Activated CD4-positive, alpha-beta T cell treated with anti-CD3 and anti-CD28 coated beads for 48 hours (primary cell): Measurements from ENCODE around the gene ERGIC1.
"Not testable (repeated sequence)": the region's sequence is repeated elsewhere in the genome, so short reads cannot be mapped to it uniquely, and the experiment has no call there.

Source experiments
- DNase-seq: peaks from one replicate; pipeline ENCODE4 v3.0.0-alpha.2; 2020

Gene ERGIC1

DNA sequence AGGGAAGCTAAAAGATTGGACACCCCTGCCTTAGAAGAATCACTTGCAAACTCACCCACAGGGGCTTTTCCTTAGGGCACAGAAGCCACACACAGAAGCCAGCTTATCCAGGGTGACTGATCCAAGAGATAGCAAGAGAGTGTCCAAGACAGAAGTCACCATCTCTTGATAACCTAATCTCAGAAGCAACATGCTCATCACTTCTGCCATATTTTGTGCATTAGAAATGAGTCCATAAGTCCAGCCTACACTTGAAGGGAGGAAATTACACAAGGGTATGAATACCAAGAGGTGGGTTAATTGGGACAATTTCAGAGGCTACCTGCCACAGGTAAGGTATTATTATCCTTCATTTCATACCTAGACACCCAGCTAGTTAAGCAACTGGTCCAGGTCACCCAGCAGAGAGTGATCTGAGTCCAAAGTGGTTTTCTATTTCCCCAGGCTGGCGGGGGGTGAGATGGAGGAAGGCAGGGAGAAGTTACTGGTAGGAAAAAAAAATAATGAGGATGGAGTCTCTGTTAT lies 3.7 kb upstream of the ERGIC1 start:
- DNase-seq = no peak

DNA sequence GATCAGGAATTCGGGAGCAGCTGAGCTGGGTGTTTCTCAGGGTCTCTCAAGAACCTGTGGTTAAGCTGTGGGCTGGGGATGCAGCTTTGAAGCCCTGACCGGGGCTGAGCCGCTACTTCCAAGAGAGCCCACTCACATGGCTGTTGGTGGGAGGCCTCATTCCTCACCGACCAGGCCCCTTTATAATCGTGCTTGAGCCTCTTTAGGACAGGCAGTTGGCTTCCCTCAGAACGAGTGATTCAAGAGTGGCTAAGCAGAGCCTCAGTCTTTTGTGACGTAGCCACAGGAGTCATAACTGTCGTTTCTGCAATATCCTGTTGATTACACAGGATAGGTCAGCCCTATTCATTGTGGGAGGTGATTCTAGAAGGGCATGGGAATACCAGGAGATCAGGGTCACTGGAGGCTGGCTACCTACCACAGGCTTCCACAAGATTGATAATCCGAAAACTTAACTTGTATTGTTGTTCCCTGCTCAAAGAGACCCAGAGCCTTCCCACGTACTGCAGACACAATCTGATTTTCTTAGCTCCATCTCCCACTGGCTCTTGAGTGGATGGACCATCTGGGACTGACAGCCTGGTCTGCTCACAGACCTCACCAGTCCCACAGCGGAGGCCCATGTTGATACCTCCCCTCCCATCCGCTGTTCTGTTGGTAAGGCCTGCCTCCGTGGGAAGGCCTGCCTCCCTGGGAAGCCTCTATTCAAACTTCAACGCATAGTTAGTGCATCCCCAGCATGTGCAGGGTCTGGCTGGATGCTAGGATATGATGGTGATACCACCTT lies 3.0 kb upstream of the ERGIC1 start:
- DNase-seq = no peak

DNA sequence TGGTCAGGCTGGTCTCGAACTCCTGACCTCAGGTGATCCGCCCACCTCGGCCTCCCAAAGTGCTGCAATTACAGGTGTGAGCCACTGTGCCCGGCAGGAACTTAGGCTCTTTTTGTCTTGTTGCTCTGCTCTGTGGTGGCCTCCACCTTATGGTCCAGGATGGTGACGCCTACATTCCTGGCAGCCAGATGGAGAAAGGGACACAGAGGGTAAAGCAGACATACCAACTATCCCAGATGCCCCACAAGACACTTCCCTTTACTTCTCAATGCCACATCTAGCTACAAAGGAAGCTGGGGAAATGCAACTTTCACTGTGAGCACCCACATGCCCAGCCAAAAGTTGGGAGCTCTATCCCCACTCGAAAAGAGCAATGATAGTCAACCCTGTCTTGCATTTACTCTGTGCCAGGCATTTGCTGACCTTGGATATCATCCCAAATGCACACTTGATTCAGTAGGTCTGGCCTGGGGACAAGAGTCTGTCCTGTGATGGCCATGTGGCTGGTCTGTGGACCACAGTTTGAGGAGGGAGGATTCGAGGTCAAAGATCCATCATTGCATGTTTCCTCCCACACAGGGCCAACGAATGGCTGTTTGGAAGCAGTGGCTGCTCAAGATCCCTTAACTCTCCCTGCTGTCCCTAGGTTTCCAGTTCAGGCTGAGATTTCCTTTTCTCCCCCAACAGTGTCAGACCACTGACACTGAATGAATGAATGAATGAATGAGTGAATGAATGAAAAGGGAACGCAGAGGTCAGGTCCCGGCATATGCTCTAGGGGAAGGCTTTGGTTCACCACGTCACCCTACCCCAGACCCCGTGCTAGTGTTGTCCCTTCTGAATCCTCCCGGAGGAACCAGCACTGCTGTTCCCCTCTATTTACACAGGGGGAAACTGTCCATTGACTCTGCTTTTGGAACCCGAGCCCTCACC lies 1.4 kb upstream of the ERGIC1 start:
- DNase-seq = no peak

DNA sequence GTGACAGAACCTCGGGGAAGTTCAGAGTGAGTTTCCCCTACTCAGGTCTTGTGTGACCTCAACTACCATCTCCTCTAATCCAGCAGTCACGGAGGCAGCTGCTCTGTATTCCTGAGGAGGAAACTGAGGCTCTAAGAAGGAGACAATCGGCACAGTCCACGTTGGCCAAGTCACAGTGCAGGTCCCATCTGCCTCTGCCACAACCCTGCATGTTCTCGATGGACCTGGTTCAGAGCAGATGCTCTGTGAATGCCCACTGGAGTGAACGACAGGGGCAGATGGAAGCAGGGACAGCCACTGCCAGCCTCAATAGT lies 722 bp upstream of the ERGIC1 start:
- DNase-seq = no peak

DNA sequence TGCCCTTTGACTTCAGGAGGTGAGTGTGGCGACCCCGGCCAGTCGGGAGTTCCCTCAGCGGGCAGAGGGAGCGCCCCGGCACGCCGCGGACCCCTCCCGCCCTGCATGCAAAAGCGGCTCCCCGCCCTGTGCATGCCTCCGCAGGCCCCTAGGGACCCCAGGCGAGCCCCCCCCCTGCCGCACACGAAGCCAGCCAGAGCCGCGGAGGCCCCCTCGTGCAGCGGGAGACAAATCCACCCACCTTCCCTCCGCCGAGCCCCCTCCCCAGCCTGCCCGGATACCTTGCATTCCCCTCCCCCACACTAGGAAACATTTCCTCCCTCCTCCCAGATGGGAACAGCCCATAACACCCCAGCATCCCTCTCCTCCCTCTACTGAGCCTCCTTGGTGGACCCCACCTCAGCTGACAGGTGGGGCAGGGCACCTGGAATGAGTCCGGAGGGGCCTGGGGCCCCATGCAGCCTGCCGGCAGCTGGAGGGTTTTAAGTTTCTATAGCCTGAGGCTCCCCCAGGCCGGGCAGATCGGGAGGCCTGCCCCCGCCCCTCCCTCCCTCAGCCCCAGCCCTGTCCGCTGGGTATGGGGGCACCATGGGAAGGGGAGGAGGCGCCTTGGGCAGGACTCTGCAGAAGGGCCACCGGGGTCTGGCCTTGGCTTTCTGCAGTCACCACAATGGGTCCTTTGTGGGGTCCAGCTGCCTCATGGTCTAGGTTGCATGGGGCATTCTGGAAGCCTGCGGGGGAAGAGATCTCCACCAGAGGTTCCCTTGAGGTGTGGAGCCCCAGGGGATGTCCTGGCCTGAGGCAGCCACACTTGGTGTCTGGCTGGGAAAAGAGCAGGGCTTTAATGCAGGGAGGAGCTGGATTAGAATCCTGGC lies 601 bp downstream of the ERGIC1 start:
- DNase-seq = no peak

DNA sequence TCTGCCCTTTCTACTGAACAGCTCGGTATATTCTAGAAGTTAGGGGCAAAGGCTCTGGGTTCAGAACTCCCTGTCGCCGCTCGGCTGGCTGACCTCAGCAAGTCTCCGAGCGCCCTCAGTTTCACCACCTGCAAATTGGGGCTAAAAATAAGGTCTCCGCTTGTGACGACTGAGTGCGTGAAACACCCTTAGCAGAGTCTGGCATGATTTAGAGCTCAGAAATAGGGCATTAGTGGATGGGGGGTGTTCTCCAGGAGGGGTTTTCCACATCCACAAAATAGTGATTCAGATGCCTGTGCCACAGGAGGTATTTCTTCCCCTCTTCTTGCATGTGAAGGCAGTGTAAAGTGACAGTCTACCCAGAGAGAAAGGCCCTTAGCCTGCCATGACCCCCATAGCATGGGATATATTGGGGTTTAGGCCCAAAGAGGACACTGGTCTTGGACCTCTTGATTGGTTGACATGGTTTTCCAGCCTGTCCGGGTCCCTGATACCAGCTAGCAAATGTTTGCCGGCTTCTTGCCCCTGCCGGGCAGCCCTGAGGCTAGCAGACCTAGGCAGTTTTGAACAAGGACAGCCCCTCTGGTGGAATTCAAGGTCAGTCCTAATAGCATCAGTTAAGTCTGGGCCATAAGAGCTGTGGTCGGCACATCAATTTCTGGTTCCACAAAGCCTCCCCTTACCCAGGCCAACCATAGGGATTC lies 1.4 kb downstream of the ERGIC1 start:
- DNase-seq = no peak

DNA sequence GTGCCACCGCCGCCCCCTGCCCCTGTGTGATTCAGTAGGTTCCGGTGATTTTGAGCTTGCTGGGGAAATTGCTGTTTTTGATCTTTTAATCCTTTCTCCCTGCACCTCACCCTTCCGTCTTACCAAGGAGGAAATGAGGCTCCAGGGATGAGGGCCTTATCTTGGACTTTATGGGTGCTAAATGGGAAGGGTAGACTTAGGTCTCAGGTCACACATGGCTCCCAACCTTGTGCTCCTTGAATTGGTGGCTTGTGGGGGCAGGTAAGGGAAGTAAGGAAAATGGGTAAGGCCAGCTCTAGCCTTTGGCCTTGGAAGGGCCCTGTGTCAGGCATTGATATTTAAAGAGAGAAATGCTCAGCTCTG lies 1.9 kb downstream of the ERGIC1 start:
- no peak for DNase-seq

DNA sequence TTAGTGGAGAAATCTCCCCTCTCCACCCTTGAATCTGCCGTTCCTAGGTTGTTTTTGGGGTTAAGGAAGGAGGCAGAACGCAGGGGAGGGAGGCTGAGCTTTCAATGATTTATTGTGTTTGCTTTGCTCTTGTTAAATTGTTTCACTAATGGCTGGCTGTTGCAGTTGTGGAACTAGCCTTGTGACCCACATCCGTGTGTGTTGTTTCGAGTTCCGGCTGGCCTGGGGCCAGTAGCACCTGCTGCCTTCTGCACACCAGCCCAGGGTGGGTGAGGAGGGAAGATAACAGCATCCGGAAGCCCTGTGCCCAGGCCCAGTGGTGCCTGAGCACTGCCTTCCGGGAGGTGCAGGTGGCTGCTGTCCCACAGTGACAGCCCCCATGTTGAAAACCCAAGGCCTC lies 3.6 kb downstream of the ERGIC1 start:
- peak; percentile 45 for DNase-seq

DNA sequence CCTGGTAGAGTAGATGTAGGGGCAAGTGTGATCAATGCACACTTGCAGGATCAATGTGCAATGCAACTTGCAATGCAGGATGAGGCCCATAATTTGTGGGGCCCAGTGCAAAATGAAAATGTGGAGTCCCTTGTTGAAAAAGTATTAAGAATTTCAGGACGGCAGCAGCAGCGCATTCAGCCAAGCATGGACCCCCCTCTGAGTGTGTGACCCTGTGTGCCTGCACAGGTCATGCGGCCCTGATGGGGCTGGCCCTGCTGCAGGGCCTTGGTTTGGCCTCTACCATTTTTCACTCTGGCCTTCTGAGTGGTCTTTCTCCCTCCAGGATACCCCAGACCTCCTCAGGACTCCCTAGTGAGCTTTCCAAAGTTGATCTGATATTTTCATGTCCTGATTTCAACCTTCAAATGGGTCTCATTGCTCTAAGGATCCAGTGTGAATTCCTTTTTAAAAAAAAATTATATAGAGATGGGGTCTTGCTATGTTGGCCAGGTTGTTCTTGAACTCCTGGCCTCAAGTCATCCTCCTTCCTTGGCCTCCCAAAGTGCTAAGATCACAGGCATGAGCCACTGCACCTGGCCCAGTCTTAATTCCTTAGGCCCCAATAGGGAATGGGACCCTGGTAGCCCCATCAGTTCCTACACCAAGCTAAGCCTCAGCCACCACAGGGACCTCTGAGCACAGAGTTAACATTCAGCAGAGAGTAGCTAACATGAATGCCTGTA lies 4.3 kb downstream of the ERGIC1 start:
- no peak for DNase-seq

DNA sequence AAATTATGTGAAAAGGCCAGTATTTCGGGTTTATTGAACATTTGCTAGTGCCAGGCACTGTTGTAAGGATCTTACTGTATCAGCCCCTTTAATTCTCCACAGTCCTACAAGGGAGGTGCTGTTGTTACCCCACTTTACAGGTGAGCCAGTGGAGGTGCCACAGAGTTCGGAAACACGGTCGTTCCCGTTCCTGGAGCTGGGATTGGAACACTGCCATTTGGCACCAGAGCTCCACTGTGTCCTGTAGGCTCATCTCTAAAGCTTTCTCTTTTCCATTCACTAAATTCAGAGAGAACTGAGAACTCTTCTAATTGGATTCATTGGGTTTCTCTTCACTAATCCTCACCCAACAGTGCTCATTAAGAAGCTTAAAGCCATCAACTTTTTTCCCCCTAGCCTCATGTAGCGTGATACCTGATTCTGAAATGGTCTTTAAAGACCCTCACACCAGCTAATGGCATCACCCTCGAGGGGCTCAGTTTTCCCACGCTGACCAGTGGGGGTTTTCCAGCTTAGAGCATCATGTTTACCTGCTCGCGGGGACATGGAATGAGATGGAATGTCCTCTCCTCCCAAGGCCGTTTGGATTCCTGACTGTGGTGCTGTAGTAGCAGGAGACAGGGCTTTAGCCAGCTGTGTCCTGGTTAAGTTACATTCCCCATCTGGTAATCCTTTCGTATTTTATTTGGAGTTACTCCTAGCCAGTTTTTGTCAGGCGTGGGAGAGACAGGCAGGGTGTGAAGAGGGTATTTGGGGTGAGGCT lies 5.8 kb downstream of the ERGIC1 start:
- no peak for DNase-seq

DNA sequence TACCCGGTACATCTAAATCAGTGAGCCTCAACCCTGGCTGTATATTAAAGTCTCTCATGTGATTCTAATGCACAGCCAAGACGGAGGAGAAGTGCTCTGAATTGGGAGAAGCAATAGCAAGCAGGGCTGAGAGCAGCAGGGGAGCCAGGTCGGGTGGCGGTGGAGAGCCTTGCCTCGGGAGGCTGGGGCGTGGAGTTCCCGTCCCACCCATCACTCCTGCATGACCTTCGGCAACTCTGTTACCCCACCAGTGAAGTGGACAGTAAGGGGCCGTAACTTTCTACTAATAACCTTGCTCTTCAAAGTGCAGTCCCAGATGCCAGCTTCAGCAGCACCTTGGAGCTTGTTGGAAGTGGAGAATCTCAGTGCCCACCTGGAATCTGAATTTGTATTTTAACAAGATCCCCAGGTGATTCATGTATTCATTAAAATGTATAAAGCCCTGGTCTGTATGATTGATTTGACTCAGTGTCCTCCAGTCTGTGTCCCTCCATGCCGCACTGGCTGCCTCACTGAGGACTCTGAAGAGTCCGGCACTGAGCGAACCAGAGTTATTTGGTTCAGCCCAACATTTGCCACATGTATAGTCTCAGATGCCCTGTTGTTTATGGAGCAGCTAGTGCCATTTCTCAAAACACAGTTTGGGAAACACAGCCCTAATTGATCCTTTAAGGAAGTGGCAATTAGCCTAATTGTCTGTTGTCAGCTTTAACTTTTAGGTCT lies 6.5 kb downstream of the ERGIC1 start:
- no peak for DNase-seq

DNA sequence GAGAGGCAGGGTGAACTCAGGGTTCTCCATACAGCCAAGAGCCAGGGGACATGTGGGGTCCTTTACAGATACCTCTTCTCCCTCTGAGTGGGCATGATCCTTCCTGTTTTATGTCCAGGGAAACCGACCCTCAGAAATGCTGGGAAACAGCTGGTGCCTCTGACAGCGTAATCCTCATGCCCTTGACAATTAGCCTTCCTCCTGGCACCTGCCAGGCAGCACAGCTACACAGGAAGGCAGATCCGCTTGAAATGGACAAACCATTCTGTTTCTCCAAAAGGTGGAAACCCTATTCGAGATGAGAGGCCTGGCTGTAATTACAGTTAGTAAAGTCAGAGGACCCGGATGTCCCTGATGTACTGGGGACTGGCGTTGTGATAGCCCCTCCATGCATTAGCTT lies 7.2 kb downstream of the ERGIC1 start:
- no peak for DNase-seq

DNA sequence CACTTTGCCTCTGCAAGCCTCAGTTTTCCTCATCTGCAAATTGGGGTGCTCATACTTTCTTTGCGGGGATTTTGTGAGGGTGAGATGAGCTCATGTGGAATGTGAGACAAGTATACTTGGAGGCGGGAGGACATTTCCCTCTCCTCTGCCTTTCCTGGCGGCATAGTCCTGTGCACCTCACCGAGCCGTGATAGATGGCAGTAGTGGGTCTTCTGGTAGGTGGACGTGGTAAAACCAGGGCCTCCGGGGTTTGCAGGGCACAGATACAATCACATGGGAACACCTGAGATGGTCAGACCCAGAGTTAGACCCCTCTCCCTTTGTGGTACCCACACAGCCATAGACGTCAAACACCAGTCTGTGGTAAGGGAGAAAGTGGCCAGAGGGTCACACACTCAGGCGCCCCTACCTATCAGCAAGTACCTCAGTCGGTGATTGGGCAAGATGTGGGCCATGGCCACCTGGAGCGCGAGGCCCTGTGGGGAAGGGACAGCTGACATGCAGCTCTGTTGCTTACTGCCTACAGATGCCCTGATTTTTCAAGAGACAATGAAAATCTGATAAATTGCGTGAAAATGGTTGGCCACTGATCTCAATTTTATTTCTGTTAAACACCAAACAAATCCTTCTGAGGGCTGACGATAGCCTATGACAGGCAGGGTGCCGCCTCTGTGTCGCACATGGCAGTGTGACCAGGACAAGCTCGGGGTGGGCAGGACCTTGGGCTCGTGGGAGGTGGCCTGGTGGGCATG lies 9.9 kb downstream of the ERGIC1 start:
- no peak for DNase-seq

DNA sequence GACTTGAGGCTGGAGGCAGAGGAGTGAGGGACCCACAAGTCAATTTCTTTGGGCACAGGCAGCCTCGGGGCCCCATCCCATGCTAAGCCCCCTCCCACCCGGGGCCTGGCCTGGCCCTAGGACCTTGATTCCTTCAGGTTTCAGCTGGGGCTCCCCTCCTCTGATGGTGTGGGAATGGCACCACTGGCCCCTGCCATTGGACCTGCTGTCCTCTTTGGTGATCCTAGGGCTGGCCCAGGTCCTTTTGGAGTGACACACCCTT lies 10.5 kb downstream of the ERGIC1 start:
- no peak for DNase-seq

DNA sequence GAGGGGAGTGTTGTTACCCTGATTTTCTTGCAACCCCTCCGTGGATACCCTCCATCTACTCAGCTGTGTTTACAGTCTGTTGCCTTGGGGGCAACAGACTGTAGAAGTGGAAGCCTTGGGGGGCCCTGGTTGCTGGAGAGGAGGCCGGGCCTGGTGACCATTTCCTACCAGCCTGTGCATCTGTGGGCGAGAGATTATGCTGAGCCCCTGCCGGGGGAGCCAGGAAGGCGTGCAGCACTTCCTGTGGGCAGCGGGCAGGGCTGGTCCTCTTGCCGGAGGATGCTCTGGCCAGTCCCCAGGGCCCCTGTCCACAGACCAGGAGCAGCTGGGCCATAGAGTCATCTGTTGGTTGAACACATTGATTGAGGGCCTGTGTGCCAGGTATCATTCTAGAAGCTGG lies 11.1 kb downstream of the ERGIC1 start:
- no peak for DNase-seq

DNA sequence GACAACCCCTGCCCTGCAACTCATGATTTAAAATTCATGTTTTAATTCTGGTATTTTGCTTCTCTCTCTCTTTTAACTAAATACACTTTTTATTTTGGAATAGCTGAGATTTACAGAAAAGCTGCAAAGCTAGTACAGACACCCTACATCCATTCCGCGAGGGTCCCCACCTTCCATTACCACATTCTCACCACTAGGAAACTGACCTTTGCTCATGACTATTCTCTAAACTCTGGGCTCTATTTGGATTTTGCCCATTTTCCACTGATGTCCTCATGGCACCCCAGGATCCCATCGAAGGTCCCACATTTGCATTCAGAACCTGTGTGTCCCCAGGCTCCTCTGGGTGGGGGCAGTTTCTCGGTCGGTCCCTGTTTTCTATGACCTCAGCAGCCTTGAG lies 11.5 kb downstream of the ERGIC1 start:
- no peak for DNase-seq

DNA sequence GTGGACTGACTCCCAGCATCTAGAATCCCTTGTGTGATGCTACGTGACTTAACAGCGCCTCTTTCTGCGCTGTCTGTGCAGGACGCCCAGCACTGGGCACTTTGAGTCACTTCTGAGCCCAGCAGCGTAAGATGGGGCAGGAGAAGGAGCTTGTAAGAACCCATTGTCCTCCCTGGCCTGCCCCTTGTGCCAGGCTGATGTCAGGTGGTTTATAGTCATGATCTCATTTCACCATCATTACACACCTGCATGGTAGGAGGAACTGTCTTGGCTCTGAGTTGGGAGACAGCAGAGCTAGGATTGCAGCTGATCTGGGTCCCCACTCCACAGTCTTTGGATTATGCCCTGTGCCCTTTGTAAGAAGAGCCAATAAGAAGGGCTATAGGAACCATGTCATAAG lies 12.2 kb downstream of the ERGIC1 start:
- DNase-seq = no peak

DNA sequence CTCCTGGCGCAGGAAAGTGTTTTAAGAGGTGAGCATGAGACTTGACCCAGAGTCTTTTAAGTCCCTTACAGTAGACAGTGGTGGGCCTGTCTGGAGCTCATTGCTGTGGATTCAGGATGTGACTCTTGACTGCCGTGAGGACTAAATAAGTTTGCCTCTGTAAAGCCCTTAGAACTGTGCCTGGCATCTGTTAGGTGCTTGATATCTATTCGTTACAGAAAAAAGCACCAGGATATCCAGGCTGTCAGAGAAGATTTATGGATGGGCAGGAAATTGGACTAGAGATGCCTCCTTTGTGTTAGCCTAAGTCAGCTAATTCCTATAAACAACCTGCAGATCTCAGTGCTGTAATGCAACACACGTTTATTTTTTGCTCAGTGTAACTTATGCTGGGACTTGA lies 12.6 kb downstream of the ERGIC1 start:
- DNase-seq = no peak

DNA sequence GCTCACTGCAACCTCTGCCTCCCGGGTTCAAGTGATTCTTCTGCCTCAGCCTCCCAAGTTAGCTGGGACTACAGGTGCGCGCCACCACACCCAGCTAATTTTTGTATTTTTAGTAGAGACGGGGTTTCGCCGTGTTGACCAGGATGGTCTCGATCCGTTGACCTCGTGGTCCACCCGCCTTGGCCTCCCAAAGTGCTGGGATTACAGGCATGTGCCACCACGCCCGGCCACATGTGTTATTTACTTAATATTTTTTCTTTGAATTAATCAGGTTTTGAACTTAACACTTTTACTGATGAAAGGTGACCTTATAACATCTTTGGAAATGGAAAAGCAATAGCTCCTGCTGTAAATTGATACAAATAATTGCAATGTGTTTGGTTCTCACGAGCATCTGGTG lies 13.5 kb downstream of the ERGIC1 start:
- not testable (repeated sequence) for DNase-seq

DNA sequence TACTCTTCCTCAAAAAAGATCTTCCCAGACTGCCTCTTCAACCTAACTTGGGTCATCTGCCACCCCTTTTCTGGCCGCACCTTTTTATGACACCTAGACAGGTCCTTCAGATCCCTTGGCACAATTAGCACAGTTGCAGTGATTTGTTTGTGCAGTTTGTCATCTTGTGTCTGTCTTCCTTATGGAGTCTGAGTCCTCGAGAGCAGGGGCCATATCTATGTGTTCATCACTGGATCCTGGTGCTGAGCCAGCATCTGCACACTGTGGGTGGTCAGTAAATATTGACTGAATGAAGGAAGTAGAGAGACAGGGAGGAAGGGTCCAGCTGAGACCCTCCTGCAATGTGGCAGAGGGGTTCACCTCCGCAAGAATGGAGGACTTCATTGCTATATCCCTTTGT lies 14.4 kb downstream of the ERGIC1 start:
- no peak for DNase-seq
